HTR-8/SVneo (cell line): ENCODE results near the gene IL4.

ENCODE experiments used
- DNase-seq: peaks from one replicate; pipeline ENCODE4 v3.0.0; 2011; ENCODE audit warnings: low spot score, mixed read lengths; ENCODE audit not compliant: insufficient read length
- FAIRE-seq: peaks from 2 replicates; lab custom pipeline; 2011; peaks lifted over from hg19 to GRCh38; lab: Jason Lieb, UNC

The IL4 gene

GRCh38 chr5:132657676-132658380 is 16.0 kb upstream of the IL4 start, which contains the start of gene IL13:
IL13 (plus strand) TSS chr5:132658173; CDS start chr5:132658187, 14 bp downstream.
- no peak for DNase-seq
- FAIRE-seq = no peak

- FAIRE-seq (no peak), DNase-seq (no peak)
Measured at GRCh38 chr5:132658381-132659302, 15.1 kb upstream of the IL4 start.

DNA sequence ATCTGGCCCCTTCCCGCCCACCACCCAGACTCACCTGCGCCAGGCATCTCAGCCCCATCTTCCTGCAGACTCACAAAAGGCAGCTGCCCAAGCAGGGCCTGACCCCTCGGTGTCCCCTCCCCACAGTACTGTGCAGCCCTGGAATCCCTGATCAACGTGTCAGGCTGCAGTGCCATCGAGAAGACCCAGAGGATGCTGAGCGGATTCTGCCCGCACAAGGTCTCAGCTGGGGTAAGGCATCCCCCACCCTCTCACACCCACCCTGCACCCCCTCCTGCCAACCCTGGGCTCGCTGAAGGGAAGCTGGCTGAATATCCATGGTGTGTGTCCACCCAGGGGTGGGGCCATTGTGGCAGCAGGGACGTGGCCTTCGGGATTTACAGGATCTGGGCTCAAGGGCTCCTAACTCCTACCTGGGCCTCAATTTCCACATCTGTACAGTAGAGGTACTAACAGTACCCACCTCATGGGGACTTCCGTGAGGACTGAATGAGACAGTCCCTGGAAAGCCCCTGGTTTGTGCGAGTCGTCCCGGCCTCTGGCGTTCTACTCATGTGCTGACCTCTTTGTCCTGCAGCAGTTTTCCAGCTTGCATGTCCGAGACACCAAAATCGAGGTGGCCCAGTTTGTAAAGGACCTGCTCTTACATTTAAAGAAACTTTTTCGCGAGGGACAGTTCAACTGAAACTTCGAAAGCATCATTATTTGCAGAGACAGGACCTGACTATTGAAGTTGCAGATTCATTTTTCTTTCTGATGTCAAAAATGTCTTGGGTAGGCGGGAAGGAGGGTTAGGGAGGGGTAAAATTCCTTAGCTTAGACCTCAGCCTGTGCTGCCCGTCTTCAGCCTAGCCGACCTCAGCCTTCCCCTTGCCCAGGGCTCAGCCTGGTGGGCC is 13.9 kb upstream of the IL4 start:
- DNase-seq (no peak), FAIRE-seq (no peak)

DNA sequence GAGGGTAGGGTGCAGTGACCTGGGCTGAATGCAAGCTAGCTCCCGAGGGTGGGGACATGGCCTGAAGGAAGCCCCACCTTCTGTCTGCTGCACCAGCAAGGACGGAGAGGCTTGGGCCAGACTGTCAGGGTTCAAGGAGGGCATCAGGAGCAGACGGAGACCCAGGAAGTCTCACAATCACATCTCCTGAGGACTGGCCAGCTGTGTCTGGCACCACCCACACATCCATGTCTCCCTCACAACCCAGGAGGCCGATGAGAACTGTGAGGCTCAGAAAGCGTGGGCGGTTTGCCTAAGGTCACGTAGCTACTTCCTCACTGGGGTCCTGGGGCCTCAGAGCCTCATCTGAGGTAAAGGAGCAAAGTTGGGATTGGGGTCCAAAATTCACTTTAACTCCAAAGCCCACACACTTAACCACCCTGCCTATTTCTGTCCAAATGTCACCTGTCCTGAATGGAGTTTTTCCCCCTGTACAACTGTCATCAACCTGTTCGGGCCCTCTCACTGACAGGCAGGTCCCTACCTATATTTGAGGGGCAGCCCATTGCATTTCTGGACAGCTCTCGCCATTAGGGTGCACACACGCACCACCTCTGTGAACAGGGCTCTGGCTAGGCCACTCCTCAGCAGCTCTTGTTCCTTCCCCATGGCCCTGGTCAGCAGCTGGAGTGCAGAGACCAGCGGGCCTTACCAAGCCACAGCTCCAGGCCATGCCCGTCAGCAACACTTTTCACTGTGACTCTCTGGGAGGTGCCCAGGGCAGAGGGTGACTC is 12.4 kb upstream of the IL4 start:
- DNase-seq = no peak
- FAIRE-seq = no peak

- no peak for DNase-seq
- FAIRE-seq = no peak
Measured at GRCh38 chr5:132662004-132662401, 11.8 kb upstream of the IL4 start.

DNA sequence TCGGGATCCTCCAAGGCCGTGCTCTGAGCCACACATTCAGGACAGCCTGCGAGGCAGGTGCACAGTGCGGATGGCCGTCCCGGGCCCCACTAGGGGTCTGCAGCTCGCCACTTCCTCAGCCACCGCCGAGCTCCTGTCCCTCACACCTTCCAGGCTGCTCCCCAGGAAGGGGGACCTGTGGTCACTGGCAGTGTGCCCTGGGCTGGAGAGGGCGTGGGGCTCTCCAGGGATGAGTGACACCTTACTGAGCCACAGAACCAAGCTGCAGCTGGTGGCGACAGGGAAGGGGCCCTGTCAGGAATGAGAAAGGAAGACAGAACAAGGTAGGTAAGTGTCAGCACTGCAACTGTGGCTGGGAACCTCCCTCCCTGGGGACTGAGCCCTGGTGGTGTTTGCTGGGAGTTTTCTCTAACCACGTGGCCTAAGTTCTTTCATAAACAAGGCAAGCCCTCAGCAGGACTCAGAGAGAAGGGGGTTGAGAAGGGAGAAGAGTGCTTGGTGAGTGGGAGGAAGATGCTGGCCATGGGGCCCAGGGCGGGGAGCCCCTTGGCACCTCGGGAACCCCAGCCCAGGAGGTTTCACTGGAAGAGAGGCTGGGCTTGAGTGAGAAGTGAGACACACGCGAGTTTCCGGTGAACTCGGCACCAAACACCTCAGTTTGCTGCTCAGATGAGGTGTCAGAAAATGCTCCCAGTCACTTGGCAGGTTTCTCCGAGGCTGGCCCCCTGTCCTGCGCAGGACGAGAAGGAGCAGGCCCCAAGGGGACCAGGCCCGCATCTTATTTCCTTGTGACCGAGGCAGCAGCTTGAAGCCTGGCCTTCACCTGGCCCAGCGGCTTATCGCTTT is 10.6 kb upstream of the IL4 start:
- no peak for FAIRE-seq

GRCh38 chr5:132663771-132664695 is 9.8 kb upstream of the IL4 start:
- DNase-seq = no peak
- FAIRE-seq = no peak

More for the DNA sequence above, 10.6 kb upstream of the IL4 start:
- DNase-seq = no peak

GRCh38 chr5:132664696-132665209 is 9.0 kb upstream of the IL4 start:
- DNase-seq = no peak
- FAIRE-seq = no peak

- DNase-seq (no peak), FAIRE-seq (no peak)
Measured at GRCh38 chr5:132665574-132666080, 8.2 kb upstream of the IL4 start.

DNA sequence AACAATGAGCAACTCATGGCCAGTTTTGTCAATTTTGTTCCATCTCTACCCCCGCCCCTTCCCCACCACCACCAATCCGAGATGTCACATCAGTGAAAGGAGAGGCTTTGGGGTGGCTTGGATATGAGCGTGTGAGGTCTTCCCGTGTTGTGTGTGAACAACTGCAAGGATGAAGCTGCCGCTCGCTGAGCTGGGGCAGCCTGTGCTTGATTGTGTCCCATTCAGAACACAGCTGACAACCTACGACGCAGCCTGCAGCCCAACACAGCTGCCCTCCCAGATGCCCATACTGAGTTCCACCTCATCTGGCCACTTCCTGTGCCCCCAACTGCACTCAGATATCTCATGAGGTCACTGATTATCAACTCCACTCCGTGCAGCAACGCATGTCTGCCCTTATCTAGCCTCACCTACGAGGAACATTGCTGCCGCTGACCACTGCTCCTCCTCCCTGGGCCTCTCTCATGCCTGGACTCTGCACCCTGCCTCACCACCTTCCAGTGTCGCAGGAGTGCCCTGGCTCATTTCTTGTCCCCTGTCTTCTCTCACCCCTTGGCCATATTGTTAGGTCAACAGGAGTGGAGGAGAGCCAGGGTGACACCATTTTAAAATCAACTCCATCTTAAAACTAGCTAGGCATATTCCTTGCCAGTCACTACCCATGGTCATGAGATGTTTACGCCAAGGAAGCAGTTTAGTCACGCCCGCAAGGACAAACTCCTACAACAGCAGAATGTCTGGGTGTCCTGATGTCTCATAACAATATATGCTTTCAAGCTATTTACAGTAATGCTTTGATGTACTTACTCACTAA is 7.3 kb upstream of the IL4 start:
- DNase-seq = no peak
- no peak for FAIRE-seq

- DNase-seq (no peak), FAIRE-seq (no peak)
Measured at GRCh38 chr5:132667309-132667708, 6.5 kb upstream of the IL4 start.

- FAIRE-seq = no peak
- DNase-seq = no peak
Measured at GRCh38 chr5:132667761-132668705, 5.8 kb upstream of the IL4 start.

GRCh38 chr5:132668706-132669454 is 4.9 kb upstream of the IL4 start:
- FAIRE-seq (no peak), DNase-seq (no peak)

GRCh38 chr5:132669455-132669820 is 4.4 kb upstream of the IL4 start:
- DNase-seq = no peak
- FAIRE-seq = no peak
